Measurements from ENCODE around the gene GNAS.
"Not testable (repeated sequence)": the region's sequence is repeated elsewhere in the genome, so short reads cannot be mapped to it uniquely, and the experiment has no call there.

GNAS gene

DNA sequence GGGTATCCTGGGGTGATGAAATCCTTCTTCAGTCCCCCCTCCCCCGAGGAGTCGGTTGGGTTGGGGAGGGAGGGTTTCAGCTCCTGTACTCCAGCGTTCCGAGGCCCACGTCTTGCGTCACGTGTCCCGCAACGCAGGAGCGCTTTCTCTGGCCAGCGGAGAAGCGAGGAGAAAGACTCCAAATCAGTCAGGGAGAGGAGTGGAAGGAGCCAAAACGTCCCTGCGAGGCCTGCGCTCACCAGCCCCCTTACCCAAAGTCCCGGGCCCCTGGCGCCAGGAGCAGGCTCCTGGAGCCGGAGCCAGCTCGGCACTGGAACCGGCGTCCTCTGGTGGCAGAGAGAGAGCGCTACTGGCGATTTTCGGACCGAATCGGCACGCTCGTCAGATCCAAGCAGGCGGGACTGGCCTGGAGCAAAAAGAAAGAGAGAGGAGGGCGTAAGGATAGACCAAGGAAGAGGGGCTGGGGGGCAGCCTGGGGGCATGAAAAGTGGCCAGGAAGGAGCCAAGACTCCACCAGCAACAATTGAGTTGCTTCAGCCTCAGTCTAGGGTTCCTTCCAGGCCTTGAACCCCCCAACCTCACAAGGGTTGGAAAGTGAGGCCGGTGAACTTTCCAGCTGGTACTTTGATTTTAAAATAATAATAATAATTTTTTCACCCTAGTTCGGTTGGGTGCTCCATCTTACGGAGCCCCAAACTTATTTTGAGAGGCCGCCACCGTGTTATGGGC is at the start of gene GNAS:
Gene GNAS (plus strand): TSS at position 174 of the 729 bp plus-strand sequence.
- peak; percentile 28 for DNase-seq (ENCODE audit: low read depth)

DNA sequence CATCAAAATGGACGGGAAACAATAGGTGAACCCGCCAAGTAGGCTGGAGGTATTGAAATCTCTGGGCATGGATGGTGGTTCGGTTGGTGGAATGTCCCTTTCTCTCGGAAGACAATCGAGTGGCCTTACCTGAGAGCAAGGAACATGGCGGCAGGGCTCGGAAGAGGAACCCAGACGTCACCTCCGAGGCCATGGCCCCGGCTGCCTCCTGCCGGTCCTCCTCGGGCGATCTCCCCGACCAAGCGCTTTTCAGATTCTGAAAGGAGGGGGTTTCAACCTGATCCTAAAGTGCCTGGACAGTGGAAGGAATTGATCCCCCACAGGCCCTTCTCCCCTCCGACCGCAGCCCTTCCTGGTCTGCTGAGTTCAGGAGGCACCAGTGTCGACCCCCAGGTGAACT is 49.0 kb upstream of the GNAS start:
- DNase-seq (ENCODE audit: low read depth): no peak

- DNase-seq (ENCODE audit: low read depth): no peak
These were observed 44.7 kb upstream of the GNAS start for GRCh38 chr20:58807801-58808200.

- DNase-seq (ENCODE audit: low read depth): no peak
These were observed 44.1 kb upstream of the GNAS start for GRCh38 chr20:58808271-58809046.

DNA sequence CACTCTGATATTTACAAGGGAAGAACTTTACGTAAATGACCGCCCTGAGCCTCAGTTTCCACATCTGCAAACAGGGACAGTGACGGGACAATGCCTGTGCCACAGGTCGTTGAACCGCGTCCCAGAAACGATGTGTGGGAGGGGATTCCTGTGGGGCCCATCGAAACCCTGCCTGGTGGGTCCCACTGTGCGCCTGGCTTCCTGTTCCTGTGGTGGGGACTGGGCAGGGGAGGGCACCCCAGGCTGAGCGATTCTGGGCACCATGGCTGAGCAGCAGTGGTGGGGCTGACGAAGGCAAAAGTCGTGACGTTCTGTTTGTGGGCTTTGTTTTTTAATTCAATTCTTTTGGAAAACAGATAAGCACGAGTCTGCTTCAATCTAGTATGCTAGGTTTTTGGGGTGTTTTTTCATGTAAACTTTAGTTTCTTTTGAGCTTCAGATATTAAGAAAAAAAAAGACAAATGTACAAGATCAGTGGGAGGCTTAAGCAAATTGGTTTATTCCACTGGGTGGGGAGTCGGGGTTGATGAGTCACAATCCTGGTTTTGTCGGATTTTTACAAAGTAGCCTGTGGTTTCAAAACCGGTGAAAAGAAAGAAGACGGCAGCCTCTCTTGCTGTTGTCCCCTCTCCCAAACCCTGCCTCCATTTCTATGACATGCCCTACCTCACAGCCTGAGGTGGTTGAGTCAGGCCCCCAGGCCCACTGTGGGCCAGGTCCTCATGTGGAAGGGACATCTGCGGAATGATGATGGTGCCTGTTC is 42.2 kb upstream of the GNAS start:
- DNase-seq (ENCODE audit: low read depth): no peak

DNA sequence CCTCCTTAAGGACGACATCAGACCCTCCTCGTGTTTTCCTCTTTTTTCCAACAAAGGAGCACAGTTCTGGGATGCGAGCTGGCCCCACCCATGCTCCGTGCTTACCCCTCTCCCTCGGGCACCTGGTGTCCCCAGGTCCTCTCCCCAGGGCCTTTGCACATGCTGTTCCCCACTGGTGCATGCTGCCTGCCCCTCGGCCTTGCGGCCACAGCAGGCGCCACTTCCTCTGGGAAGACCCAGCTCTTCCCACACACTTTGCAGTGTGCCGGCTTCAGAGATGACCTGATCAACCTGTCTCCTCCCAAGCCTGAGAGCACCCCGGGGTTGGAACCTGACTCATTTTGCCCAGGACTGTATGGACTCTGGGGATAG is 41.7 kb upstream of the GNAS start:
- DNase-seq (ENCODE audit: low read depth): no peak

DNA sequence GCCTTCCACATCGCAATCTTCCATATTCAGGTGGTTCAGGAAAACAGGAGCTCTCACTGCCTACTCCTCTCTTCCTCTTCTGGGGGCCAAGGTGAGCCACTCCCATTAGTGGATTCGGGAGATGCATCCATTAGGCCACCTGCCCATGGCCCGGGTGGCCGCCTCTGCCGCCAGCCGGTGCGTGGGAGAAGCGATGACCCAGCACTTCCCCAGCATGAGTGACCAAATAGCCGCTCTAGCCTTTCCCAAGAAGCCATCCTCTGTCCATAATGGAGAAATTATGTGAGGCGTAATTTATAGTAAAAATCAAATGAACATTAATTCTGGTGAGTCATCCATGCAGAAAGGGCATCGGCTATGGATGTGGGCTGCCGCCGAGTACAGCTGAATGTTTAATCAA is 41.2 kb upstream of the GNAS start:
- DNase-seq (ENCODE audit: low read depth): no peak

DNA sequence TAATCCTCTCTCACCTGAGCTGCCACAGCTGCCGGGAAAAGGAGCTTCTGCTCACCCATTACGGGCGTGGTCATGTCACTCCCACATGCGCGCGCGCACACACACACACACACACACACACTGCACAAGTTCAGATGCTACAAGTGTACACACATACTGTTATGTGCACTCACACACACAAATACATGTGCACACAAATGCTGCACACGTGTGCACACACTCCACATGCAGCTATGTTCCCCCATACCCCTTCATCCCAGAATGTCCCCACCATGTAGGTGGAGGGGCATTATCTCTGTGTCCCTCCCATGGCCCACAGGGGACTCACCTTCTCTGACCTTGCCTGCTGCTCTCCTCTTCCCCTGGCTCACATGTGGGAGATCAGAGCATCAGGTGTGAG is 39.1 kb upstream of the GNAS start:
- DNase-seq (ENCODE audit: low read depth): no peak

- no peak for DNase-seq (ENCODE audit: low read depth)
These were observed 37.1 kb upstream of the GNAS start for GRCh38 chr20:58815448-58815847.

GRCh38 chr20:58816051-58816450 is 36.5 kb upstream of the GNAS start:
- DNase-seq (ENCODE audit: low read depth): no peak

- DNase-seq (ENCODE audit: low read depth): no peak
These were observed 35.4 kb upstream of the GNAS start for GRCh38 chr20:58816957-58817651.

DNA sequence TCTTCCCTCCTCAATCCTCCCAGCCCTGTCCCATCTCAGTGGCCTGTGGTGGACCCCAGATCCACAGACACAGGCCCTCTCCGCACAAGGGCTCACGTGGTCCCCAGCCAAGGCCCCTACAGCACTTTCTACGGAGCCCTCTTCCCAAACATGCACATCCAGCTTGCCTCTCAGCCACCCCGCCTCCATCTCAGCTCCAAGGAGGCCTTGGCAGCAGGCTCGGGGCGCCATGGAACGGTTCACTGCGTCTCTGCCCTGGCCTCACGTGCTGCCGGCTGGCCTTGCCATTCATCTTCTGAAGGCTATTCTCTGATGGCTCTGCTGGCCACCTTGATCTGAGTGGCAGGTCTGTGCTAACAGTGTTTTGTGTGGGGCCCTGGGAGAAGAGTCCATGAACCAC is 34.8 kb upstream of the GNAS start:
- no peak for DNase-seq (ENCODE audit: low read depth)

GRCh38 chr20:58818586-58819285 is 33.8 kb upstream of the GNAS start:
- DNase-seq (ENCODE audit: low read depth): peak; percentile 18

- no peak for DNase-seq (ENCODE audit: low read depth)
These were observed 32.6 kb upstream of the GNAS start for GRCh38 chr20:58819921-58820320.

- not testable (repeated sequence) for DNase-seq (ENCODE audit: low read depth)
These were observed 32.0 kb upstream of the GNAS start for GRCh38 chr20:58820515-58820914.

DNA sequence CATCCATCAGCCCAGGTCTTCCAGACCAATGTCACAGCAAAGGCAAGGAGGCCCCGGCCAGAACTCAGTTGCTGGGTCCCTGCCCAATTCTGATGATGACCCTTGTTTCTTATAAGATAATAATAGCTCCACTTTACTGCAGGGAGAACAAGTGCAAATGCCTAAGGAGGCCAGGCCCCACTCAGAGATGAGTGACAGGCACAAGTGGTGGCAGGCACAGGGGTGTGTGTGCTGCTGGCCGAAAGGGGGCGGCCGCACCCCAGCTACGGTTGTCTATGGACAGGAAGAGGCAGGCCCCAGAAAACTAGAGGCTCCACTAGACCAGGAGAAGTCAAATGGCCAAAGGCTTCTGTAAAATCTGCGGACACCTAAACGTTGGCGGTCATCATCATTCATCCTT is 30.4 kb upstream of the GNAS start:
- no peak for DNase-seq (ENCODE audit: low read depth)

DNA sequence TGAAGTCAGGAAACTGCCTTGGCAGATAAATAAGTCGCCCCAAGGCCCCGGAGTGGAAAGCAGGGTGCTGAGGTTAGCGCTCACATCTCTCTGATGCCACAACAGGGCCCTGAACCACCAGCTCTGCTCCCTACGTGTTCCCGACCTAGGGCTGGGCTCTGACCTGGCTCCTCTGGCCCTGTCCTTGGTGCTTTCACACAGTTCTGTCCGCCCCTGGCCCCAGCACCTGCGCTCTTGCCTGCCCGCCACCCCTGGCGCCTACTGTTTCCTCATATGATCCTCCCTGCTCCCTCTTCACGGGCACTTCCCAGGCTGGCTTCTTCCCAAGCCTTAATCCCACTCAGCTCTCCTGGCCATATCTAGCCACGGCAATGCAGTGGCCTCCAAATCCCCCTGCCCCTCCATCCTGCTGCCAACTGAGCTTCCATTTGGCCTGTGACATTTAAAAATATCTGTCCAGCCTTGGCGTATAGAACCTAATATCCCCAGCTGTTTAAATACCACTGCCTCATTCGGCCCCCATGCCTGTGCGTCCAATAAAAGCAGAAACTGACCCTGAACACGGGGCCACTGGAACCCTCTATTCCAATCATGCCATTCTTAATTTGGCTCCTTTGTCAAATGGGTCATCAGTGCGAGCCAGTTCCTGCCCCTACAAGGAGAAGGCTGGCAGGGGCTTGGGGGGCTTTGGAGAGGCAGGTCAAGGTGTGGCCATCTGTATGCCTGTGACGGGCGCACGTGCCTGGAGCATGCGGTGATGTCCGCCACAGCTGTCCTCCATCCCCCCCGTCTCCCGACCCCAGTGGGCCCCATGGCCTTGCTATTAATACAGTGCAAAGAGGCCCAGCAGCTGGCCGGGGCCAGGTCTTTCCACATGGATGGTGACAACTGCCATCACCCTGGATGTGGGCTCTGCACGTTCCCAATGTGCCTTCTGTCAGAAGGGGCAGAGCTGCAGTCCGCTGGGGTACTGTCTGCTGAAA is 29.5 kb upstream of the GNAS start:
- no peak for DNase-seq (ENCODE audit: low read depth)

GRCh38 chr20:58824843-58825242 is 27.7 kb upstream of the GNAS start:
- no peak for DNase-seq (ENCODE audit: low read depth)

- no peak for DNase-seq (ENCODE audit: low read depth)
These were observed 27.1 kb upstream of the GNAS start for GRCh38 chr20:58825450-58825849.

DNA sequence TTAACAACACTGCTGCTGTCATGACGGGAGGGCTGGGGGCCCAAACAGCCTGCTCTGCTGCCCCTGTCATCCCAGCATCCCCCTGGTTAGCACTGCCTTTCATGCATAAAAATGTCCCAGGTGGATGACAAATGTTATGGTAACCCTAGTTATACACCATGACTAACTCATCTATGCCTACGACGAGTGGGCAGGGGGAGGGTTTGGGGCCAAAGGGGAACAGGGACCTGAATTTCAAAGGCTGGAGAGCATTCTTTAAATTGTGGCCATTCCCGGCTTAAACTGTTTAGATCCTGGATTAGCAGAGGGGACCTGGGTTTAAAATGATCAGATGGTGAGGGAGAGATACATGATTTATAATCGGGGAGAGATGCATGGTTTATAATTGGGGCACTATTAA is 26.2 kb upstream of the GNAS start:
- no peak for DNase-seq (ENCODE audit: low read depth)

All from stimulated activated CD4-positive, alpha-beta T cell treated with anti-CD3 and anti-CD28 coated beads, Interleukin-2, amount 100 ng/mL, for 4 hours (primary cell).